ENCODE measurements around the gene BEND5.

Gene BEND5

GRCh38 chr1:48776393-48777218, at the start of gene BEND5:
BEND5 (minus strand) TSS chr1:48776891; CDS start chr1:48776831, 60 bp downstream.
- peak; percentile 40 for DNase-seq (ENCODE audit: low read depth)

GRCh38 chr1:48823168-48823567, 46.5 kb upstream of the BEND5 start:
- no peak for DNase-seq (ENCODE audit: low read depth)

- no peak for DNase-seq (ENCODE audit: low read depth)
Measured at GRCh38 chr1:48820491-48820890, 43.8 kb upstream of the BEND5 start.

- no peak for DNase-seq (ENCODE audit: low read depth)
Measured at GRCh38 chr1:48817505-48818114, 40.9 kb upstream of the BEND5 start.

GRCh38 chr1:48810740-48811139, 34.0 kb upstream of the BEND5 start:
- DNase-seq (ENCODE audit: low read depth), result no peak

- no peak for DNase-seq (ENCODE audit: low read depth)
Measured at GRCh38 chr1:48808496-48808895, 31.8 kb upstream of the BEND5 start.

GRCh38 chr1:48807554-48808260, 31.0 kb upstream of the BEND5 start:
- no peak for DNase-seq (ENCODE audit: low read depth)

GRCh38 chr1:48803474-48803873, 26.8 kb upstream of the BEND5 start:
- no peak for DNase-seq (ENCODE audit: low read depth)

- no peak for DNase-seq (ENCODE audit: low read depth)
Measured at GRCh38 chr1:48794816-48795215, 18.1 kb upstream of the BEND5 start.

GRCh38 chr1:48793863-48794262, 17.2 kb upstream of the BEND5 start:
- no peak for DNase-seq (ENCODE audit: low read depth)

GRCh38 chr1:48792961-48793360, 16.3 kb upstream of the BEND5 start:
- DNase-seq (ENCODE audit: low read depth), result no peak

GRCh38 chr1:48790397-48790796, 13.7 kb upstream of the BEND5 start:
- no peak for DNase-seq (ENCODE audit: low read depth)

- DNase-seq (ENCODE audit: low read depth), result no peak
Measured at GRCh38 chr1:48789903-48790302, 13.2 kb upstream of the BEND5 start.

- no peak for DNase-seq (ENCODE audit: low read depth)
Measured at GRCh38 chr1:48785869-48786268, 9.2 kb upstream of the BEND5 start.

- DNase-seq (ENCODE audit: low read depth), result no peak
Measured at GRCh38 chr1:48784301-48784700, 7.6 kb upstream of the BEND5 start.

- no peak for DNase-seq (ENCODE audit: low read depth)
Measured at GRCh38 chr1:48777219-48777895, 666 bp upstream of the BEND5 start.

GRCh38 chr1:48775831-48776392, 779 bp downstream of the BEND5 start:
- DNase-seq (ENCODE audit: low read depth), result no peak

- DNase-seq (ENCODE audit: low read depth), result no peak
Measured at GRCh38 chr1:48773133-48773532, 3.6 kb downstream of the BEND5 start.

GRCh38 chr1:48772211-48772610, 4.5 kb downstream of the BEND5 start:
- no peak for DNase-seq (ENCODE audit: low read depth)

- DNase-seq (ENCODE audit: low read depth), result no peak
Measured at GRCh38 chr1:48771561-48771960, 5.1 kb downstream of the BEND5 start.

GRCh38 chr1:48767975-48768510, 8.6 kb downstream of the BEND5 start:
- no peak for DNase-seq (ENCODE audit: low read depth)

GRCh38 chr1:48765335-48765734, 11.4 kb downstream of the BEND5 start:
- no peak for DNase-seq (ENCODE audit: low read depth)

Data from stimulated activated CD8-positive, alpha-beta memory T cell treated with anti-CD3 and anti-CD28 coated beads, Interleukin-12 subunit alpha, Interleukin-12 subunit beta, amount 100 ng/mL, for 4 hours (primary cell).